Bone marrow (tissue), 2 donors: ENCODE results near the gene LAMB1.
"Not testable (repeated sequence)": the region's sequence is repeated elsewhere in the genome, so short reads cannot be mapped to it uniquely, and the experiment has no call there.

Experiments used
- DNase-seq, 2 donors: peaks; one replicate each; lab custom pipeline; 2025; lab: John Stamatoyannopoulos, UW

The LAMB1 gene

GRCh38 chr7:107945332-107945731 is 57.6 kb downstream of the LAMB1 start:
- no peak for DNase-seq

GRCh38 chr7:107944411-107945169 is 58.4 kb downstream of the LAMB1 start:
- no peak for DNase-seq

GRCh38 chr7:107943018-107943417 is 59.9 kb downstream of the LAMB1 start:
- no peak for DNase-seq

- DNase-seq = no peak
These were observed 62.0 kb downstream of the LAMB1 start for GRCh38 chr7:107940951-107941350.

- DNase-seq = no peak
These were observed 63.1 kb downstream of the LAMB1 start for GRCh38 chr7:107939573-107940489.

GRCh38 chr7:107938456-107939250 is 64.3 kb downstream of the LAMB1 start:
- no peak for DNase-seq

GRCh38 chr7:107937531-107937930 is 65.4 kb downstream of the LAMB1 start:
- DNase-seq = no peak

- DNase-seq = no peak
These were observed 66.6 kb downstream of the LAMB1 start for GRCh38 chr7:107936312-107936711.

- no peak for DNase-seq
These were observed 67.8 kb downstream of the LAMB1 start for GRCh38 chr7:107934991-107935770.

- DNase-seq = no peak
These were observed 69.5 kb downstream of the LAMB1 start for GRCh38 chr7:107933386-107934013.

GRCh38 chr7:107932805-107933204 is 70.2 kb downstream of the LAMB1 start:
- DNase-seq = no peak

- DNase-seq = no peak
These were observed 71.0 kb downstream of the LAMB1 start for GRCh38 chr7:107931740-107932515.

- DNase-seq = no peak
These were observed 76.5 kb downstream of the LAMB1 start for GRCh38 chr7:107926481-107926880.

GRCh38 chr7:107924841-107925504 is 78.0 kb downstream of the LAMB1 start:
- no peak for DNase-seq

- DNase-seq = no peak
These were observed 80.1 kb downstream of the LAMB1 start for GRCh38 chr7:107922886-107923285.

GRCh38 chr7:107921826-107922225 is 81.1 kb downstream of the LAMB1 start:
- not testable (repeated sequence) for DNase-seq

GRCh38 chr7:107920048-107920772 is 82.8 kb downstream of the LAMB1 start:
- peak in 1 of 2 donors; percentile 21 for DNase-seq

GRCh38 chr7:107918948-107919347 is 84.0 kb downstream of the LAMB1 start:
- DNase-seq = no peak
